Measurements from ENCODE around the gene MAPKAPK5.
"Not testable (repeated sequence)": the region's sequence is repeated elsewhere in the genome, so short reads cannot be mapped to it uniquely, and the experiment has no call there.

Gene MAPKAPK5

DNA sequence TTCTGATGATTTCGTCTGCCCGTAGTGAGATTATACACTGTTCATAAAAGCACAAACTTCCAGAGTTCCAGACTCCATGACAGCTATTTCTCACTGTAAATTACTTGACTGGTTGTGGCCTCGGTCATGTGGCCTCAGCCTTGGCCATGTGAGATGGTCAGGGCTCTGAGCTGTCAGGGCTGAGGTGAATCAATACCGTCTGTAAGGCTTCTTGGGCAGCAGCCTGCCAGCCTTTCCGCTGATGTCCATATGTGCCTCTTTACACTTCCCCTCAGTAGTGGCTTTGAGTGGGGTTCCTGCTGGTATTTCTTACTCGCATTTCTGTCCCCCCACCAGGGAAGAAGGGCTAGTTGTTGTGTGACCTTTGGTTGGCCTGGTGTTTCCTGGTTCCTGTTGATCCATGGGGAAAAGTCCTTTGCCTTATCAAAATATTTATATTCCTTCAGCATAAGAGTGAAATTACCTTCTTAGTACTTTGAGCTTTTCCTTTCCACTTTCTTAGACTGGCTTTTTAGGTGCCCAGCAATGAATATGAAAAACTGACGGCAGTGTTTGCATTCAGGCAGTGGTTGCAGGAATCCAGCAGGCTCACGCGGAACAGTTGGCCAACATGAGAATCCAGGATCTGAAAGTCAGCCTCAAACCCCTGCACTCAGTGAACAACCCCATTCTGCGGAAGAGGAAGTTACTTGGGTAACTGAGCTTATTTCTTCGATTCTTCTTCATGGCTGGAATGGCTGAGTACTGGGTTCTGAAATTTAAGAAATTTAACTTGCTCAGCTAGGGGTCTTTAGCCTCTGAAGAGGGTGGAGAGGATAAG lies 46.1 kb downstream of the MAPKAPK5 start:
- DNase-seq, result no peak

DNA sequence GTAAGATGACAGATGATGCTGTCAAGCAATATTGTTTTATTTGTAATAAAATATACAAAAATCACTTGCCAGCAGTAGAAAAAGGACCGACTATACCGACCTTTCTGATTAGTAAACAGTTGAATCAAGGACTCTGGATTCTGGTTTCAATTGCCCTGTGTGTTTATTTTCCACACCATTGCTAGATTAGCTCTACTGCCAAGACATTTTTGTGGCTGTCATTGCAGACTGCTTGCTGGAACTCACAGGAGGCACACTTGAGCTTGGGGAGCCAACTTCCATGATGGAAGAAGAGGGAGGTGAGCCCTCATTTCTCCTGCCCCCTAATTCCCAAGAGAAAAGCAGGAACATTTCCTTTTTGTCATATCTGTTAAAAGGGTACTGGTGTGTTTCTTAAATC lies 51.3 kb downstream of the MAPKAPK5 start:
- DNase-seq, result no peak

DNA sequence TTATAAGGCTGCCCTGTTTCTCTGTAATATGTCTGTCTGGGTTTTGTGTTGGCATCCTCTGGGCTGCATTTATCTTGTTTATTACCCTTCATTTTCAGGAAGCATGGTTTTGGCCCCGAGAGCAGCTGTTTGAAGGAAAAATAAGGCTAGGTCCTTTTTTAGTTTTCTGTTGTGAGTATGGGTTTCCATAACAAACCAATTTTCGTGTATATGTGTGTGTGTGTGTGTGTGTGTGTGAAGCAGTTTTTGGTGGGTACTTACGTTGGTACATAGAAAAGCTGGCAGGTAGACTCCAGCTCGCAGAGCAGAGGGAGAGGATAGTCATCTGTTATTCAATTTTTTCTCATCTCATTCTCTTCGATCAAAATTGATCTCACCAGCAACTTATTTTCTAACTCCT lies 52.5 kb downstream of the MAPKAPK5 start:
- DNase-seq, result no peak

DNA sequence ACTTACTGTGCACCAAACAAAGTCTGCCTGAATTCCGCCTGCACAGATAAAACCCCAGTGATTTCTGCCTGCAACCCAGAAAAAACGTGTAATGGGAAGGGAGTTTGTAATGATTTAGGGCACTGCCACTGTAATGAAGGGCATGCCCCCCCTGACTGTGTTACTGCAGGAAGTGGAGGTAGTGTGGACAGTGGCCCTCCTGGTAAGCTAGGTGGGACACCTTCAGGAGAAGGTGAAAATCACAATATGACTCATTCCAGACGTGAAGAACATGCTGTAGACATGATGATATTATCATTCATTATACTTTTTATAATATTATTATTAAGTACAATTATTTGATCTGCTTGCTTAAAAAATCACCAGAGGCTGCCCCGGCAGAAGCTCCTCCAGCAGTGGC lies 59.2 kb downstream of the MAPKAPK5 start:
- DNase-seq, result no peak

DNA sequence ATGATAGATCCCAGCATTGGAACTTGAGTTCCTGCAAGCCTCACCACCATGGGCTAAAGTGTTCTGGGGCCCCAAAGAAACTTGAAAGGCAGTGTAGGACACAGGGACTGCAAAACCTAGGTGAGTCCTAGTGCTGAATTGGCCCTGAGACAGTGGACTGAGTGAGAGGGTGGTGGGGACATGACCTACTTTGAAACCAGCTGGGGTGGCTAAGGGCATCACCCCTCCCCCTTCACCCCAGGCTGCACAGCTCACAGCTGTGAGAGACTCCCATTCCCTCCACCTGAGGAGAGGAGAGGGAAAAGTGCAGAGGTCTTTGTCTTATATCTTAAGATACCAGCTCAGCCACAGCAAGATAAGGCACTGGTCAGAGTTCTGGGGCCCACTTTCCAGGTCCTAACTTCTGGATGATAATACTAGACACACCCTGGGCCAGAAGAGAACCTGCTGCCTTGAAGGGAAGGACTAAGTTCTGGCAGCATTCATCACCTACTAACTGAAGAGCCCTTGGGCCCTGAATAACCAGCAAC lies 62.5 kb downstream of the MAPKAPK5 start:
- no peak for DNase-seq

DNA sequence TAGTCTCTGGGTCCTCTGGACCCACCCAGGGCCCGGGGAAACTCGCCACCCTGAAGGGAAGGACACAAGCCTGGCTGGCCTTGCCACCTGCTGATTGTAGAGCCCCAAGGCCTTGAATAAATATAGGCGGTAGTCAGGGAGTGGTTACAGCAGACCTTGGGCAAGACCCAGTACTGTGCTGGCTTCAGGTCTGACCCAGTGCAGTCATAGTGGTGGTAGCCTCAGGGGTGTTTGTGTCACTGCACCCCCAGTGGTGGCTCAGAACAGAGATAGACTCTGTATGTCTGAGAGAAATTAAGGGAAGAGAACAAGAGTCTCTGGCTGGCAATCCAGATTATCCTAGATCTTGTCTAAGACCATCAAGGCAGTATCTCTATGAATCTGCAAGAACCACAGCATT lies 63.5 kb downstream of the MAPKAPK5 start:
- no peak for DNase-seq

DNA sequence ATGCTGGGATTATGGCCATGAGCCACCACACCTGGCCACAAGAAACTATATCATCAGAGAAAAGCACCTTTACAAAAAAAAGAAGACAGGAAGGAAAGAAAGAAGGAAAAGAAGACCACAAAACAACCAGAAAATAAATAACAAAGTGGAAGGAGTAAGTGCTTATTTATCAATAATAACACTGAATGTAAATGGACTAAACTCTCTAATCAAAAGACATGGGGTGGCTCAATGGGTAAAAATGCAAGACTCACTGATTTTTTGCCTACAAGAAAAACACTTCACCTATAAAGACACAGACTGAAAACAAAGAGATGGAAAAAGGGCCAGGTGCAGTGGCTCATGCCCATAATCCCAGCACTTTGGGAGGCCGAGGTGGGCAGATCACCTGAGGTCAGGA lies 65.7 kb downstream of the MAPKAPK5 start:
- DNase-seq, result no peak

DNA sequence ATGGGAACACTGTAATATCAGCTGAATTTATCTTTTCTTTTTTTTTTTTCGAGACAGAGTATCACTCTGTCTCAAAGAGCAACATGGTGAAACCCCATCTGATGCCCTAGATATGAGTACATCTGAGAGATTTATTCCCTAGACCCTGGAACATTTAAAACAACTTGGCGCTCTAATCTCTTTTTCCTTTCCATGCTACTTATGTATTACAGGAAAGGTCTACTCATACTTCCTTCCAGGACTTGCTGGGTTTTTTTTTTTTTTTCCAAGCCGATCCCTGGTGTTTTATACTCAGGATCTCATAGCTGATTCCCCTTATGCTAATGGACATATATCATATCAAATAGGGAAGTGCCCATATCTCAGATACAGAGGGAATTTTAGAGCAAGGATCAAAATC lies 83.1 kb downstream of the MAPKAPK5 start:
- no peak for DNase-seq

DNA sequence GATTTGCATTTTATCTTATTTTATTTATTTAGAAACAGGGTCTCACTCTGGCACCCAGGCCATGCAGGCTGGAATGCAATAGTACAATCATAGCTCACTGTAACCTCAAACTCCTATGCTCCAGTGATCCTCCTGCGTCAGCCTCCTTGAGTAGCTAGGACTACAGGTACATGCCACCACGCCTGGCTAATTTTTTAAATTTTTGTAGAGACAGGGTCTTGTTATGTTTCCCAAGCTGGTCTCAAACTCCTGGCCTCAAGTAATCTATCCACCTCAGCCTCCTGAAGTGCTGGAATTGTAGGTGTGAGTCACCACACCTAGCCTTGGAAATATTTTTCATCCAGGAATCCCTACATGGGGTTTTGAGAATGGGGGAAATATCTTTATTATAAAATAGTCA lies 84.6 kb downstream of the MAPKAPK5 start:
- no peak for DNase-seq

DNA sequence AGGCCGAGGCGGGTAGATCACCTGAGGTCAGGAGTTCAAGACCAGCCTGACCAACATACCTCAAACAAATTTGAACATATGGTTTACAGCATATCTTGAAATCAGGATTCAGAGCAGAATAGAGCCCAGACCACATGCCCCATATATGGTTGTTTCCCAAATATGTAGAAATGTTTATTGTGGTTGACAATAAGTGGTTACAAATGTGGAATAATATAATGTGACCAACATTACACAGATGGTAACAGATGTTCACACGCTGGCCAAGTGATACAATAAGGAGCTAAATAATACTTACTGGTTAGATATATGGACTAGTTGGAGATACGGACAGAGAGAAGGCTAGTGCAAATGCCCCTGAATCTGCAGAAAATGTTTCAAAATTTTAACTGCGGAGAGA lies 85.3 kb downstream of the MAPKAPK5 start:
- no peak for DNase-seq

DNA sequence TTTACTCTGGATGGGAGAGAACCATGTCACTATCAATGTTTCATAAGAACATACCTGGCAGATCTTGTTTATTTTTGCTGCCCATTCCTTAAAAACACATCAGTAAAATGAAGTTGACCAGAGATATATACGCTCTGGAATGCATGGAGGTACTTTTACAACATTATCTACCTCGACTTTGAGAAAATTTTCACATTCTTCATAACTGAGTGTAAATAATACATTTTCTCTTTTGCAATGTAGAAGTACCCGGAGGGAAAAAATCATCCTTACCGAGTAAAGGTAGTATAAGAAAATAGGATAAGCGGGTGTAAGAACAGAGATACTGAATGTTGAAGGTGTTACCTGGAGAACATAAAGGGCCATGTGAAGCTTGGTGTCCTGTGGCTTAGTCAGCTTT lies 90.2 kb downstream of the MAPKAPK5 start:
- DNase-seq, result no peak

DNA sequence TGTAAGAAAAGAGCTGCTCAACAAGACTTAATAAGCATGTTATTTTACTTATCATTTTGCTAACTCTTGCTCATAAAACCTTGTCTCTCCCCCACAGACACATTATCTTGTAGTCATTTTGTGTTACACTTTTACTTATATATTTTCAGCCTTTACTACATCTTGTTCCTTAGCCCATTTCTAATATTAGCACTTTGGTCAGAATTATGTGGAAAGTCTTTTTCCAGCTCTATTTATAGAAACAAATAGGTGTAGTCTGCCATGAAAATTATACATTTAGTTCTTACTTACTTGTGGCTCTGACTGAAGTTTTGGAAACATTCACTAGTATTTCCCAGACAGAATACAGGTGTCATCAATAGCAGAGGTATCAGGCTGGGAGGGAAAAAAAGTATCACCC lies 94.8 kb downstream of the MAPKAPK5 start:
- DNase-seq, result no peak

DNA sequence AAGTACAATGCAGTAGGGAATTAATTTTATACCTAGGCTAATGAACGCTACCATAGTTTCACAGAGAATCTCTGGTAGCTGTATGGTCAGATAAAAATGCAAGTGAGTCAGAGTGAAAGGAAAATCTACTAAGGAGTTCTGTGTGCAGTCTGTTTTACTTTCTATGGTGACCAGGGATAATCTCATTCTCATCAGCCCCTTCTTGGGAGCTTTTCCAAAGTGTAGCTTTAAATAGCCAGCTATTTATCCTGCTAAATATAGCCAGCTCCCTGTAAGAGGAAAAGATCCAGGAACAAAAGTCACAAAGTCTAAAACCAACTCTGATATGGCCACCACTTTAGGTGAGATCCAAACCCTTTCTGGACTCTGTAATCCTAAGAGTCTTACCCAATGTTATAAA lies 95.4 kb downstream of the MAPKAPK5 start:
- DNase-seq, result no peak

DNA sequence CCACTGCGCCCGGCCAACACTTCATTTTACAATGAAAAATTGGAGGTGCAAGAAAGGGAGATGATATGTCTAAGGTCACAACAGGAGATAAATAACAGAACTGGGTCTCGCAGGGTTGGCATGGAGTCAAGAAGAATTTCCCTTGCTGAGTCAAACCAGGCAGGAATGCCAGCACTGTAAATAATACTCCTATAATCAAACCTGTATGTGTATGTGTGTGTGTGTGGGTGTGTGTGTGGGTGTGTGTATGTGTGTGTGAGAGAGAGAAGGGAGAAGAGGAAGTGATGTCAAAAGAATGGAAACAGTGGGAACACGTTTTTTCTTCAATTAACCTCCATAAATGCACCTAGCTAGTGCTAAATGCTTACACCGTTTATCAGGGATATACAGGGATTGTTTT lies 100.5 kb downstream of the MAPKAPK5 start:
- no peak for DNase-seq

DNA sequence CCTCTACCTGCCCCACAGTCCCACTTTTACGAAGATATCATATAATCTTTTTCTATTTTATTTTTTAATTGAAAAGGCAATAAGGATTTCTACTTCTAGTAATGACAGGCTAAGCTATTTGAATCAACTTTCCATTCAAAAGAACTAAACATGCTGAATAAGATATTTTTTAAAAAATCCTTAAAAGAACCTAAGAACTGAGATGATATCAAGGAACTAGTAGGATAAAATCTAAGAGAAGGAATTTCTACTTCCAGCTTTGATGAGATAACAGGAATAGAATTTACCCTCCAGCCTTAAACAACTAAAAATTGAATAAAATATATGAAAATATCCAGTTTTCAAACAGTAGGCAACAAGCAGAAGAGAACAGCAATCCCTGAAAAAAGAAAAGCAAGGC lies 101.9 kb downstream of the MAPKAPK5 start:
- no peak for DNase-seq

DNA sequence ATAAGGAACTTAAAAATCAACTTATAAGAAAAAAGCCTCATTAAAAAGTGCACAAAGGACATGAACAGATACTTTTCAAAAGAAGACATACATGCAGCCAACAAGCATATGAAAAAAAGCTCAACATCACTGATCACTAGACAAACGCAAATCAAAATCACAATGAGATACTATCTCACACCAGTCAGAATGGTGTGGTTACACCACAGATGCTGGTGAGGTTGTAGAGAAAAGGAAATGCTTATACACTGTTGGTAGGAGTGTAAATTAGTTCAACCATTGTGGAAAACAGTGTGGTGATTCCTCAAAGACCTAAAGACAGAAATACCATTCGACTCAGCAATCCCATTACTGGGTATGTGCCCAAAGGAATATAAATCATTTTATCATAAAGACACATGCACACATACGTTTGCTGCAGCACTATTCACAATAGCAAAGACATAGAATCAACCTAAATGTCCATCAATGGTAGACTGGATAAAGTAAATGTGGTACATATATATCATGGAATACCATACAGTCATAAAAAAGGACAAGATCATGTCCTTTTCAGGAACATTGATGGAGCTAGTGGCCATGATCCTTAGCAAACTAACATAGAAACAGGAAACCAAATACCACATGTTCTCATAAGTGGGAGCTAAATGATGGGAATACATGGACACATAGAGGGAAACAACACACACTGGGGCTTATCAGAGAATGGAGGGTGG lies 109.1 kb downstream of the MAPKAPK5 start:
- not testable (repeated sequence) for DNase-seq

Measured in stimulated activated CD8-positive, alpha-beta memory T cell treated with anti-CD3 and anti-CD28 coated beads, Interleukin-4, amount 100 ng/mL, for 48 hours (primary cell).